Measurements from ENCODE around the gene LPAR2.

Gene LPAR2

GRCh38 chr19:19654441-19654840, 26.4 kb upstream of the LPAR2 start:
- FAIRE-seq, result no peak
- DNase-seq (ENCODE audit: insufficient read length, low spot score), result no peak

- no peak for FAIRE-seq
- no peak for DNase-seq (ENCODE audit: insufficient read length, low spot score)
These were observed 25.7 kb upstream of the LPAR2 start for GRCh38 chr19:19653597-19654147.

GRCh38 chr19:19652482-19653295, 24.7 kb upstream of the LPAR2 start:
- DNase-seq (ENCODE audit: insufficient read length, low spot score), result no peak
- FAIRE-seq, result no peak

GRCh38 chr19:19651076-19651475, 23.1 kb upstream of the LPAR2 start:
- no peak for FAIRE-seq
- no peak for DNase-seq (ENCODE audit: insufficient read length, low spot score)

GRCh38 chr19:19650331-19650730, 22.3 kb upstream of the LPAR2 start:
- DNase-seq (ENCODE audit: insufficient read length, low spot score) (no peak), FAIRE-seq (no peak)

GRCh38 chr19:19649580-19649995, 21.6 kb upstream of the LPAR2 start:
- no peak for FAIRE-seq
- DNase-seq (ENCODE audit: insufficient read length, low spot score), result no peak

- DNase-seq (ENCODE audit: insufficient read length, low spot score) (no peak), FAIRE-seq (no peak)
These were observed 21.1 kb upstream of the LPAR2 start for GRCh38 chr19:19649155-19649554.

GRCh38 chr19:19647037-19647835, 19.2 kb upstream of the LPAR2 start:
- no peak for FAIRE-seq
- no peak for DNase-seq (ENCODE audit: insufficient read length, low spot score)

- no peak for DNase-seq (ENCODE audit: insufficient read length, low spot score)
- no peak for FAIRE-seq
These were observed 17.3 kb upstream of the LPAR2 start for GRCh38 chr19:19645233-19645870.

- FAIRE-seq (no peak), DNase-seq (ENCODE audit: insufficient read length, low spot score) (no peak)
These were observed 16.0 kb upstream of the LPAR2 start for GRCh38 chr19:19644054-19644388.

- DNase-seq (ENCODE audit: insufficient read length, low spot score) (peak; percentile 84), FAIRE-seq (peak; percentile 88)
These were observed 15.4 kb upstream of the LPAR2 start, which contains the start of gene GMIP for GRCh38 chr19:19643158-19644053. Gene GMIP, minus strand, starts transcription at chr19:19643657. Its CDS starts 128 bp downstream, at chr19:19643529.

GRCh38 chr19:19642506-19643157, 14.6 kb upstream of the LPAR2 start:
- no peak for FAIRE-seq

GRCh38 chr19:19637523-19638251, 9.7 kb upstream of the LPAR2 start:
- DNase-seq (ENCODE audit: insufficient read length, low spot score), result no peak
- FAIRE-seq, result no peak

More at GRCh38 chr19:19642506-19643157, 14.6 kb upstream of the LPAR2 start:
- DNase-seq (ENCODE audit: insufficient read length, low spot score), result no peak

GRCh38 chr19:19637186-19637522, 9.1 kb upstream of the LPAR2 start:
- DNase-seq (ENCODE audit: insufficient read length, low spot score) (no peak), FAIRE-seq (no peak)

- no peak for FAIRE-seq
- no peak for DNase-seq (ENCODE audit: insufficient read length, low spot score)
These were observed 8.7 kb upstream of the LPAR2 start for GRCh38 chr19:19636573-19637185.

- DNase-seq (ENCODE audit: insufficient read length, low spot score) (no peak), FAIRE-seq (no peak)
These were observed 7.3 kb upstream of the LPAR2 start for GRCh38 chr19:19635313-19635702.

- no peak for FAIRE-seq
- no peak for DNase-seq (ENCODE audit: insufficient read length, low spot score)
These were observed 6.7 kb upstream of the LPAR2 start for GRCh38 chr19:19634516-19635312.

Data from HTR-8/SVneo (cell line).